Osteoblast (primary cell): ENCODE data around the gene KCNQ5. TPM values are rescaled to one million over a fixed set of nuclear protein-coding genes. Genes with fewer than 3 reads are reported as not detected.

ENCODE experiments used
- DNase-seq: peaks from one replicate; pipeline ENCODE4 v3.0.0; 2011; ENCODE audit warnings: low spot score, mixed read lengths; ENCODE audit not compliant: insufficient read length; ENCODE audit errors: missing footprints
- H2AFZ ChIP-seq: 2 replicates; pipeline ENCODE4 v1.6.0; 2011; ENCODE audit warnings: mild to moderate bottlenecking, low read length
- H3K27ac ChIP-seq: 2 replicates; pipeline ENCODE4 v1.5.1; 2011; ENCODE audit warnings: mild to moderate bottlenecking, low read depth, low read length, moderate library complexity
- H3K27me3 ChIP-seq: 2 replicates; pipeline ENCODE4 v1.6.0; 2012; ENCODE audit warnings: mild to moderate bottlenecking, control low read depth, inconsistent platforms, low read length, moderate library complexity; ENCODE audit not compliant: insufficient read depth
- H3K36me3 ChIP-seq: 2 replicates; pipeline ENCODE4 v1.5.1; 2011; ENCODE audit warnings: mild to moderate bottlenecking, low read length, control low read depth, moderate library complexity; ENCODE audit not compliant: insufficient read depth
- H3K4me1 ChIP-seq: 2 replicates; pipeline ENCODE4 v1.5.1; 2011; ENCODE audit warnings: mild to moderate bottlenecking, low read length, control low read depth, moderate library complexity; ENCODE audit not compliant: insufficient read depth
- H3K4me2 ChIP-seq: 2 replicates; pipeline ENCODE4 v1.6.0; 2011; ENCODE audit warnings: mild to moderate bottlenecking, low read length; ENCODE audit not compliant: insufficient read depth
- H3K4me3 ChIP-seq: fragments of 200-600 bp; sonication (generic); 3 replicates; pipeline ENCODE4 v1.5.1; 2012; ENCODE audit warnings: mild to moderate bottlenecking, low read length, inconsistent platforms; ENCODE audit not compliant: insufficient read depth
- H3K79me2 ChIP-seq: 2 replicates; pipeline ENCODE4 v1.6.0; 2012; ENCODE audit warnings: mild to moderate bottlenecking, low read length, control low read depth, inconsistent platforms; ENCODE audit not compliant: insufficient read depth
- H3K9me3 ChIP-seq: 2 replicates; pipeline ENCODE4 v1.5.1; 2011; ENCODE audit warnings: low read depth, low read length, control low read depth
- H4K20me1 ChIP-seq: 2 replicates; pipeline ENCODE4 v1.6.0; 2012; ENCODE audit warnings: mild to moderate bottlenecking, low read length, control low read depth; ENCODE audit not compliant: insufficient read depth
- CTCF ChIP-seq: IDR thresholded peaks from 2 replicates; pipeline ENCODE4 v1.5.1; 2011; ENCODE audit warnings: mild to moderate bottlenecking, low read depth, low read length, moderate library complexity; ENCODE audit errors: extremely low read depth
- total RNA-seq: library from RNA; depleted of rRNA; stranded (reverse); fragments of >200 nt; gene quantifications from 2 replicates; pipeline ENCODE4 v1.2.3, GENCODE V29; 2012

Gene KCNQ5
- total RNA-seq, 1 donor: 4.0 TPM

- no peak overlapping the region for H3K4me2 ChIP-seq
- H4K20me1 ChIP-seq: no peaks in the 10 kb centered on the region
- DNase-seq: no peak
- H3K4me3 ChIP-seq: no peak overlapping the region
- no peak overlapping the region for H2AFZ ChIP-seq
- no peaks in the 10 kb centered on the region for H3K79me2 ChIP-seq
- no peaks in the 10 kb centered on the region for H3K36me3 ChIP-seq
- TF ChIP-seq CTCF: no peak
- H3K27me3 ChIP-seq: no peaks in the 10 kb centered on the region
- no peak overlapping the region for H3K27ac ChIP-seq
- no peaks in the 10 kb centered on the region for H3K4me1 ChIP-seq
- no peaks in the 10 kb centered on the region for H3K9me3 ChIP-seq
These were observed 523.8 kb downstream of the KCNQ5 start for GRCh38 chr6:73145690-73146089.

- no peak overlapping the region for H3K4me2 ChIP-seq
- no peaks in the 10 kb centered on the region for H3K79me2 ChIP-seq
- H3K36me3 ChIP-seq: no peaks in the 10 kb centered on the region
- DNase-seq: no peak
- H3K9me3 ChIP-seq: no peaks in the 10 kb centered on the region
- H3K4me1 ChIP-seq: no peaks in the 10 kb centered on the region
- no peak overlapping the region for H3K4me3 ChIP-seq
- H3K27me3 ChIP-seq: no peaks in the 10 kb centered on the region
- no peak overlapping the region for H2AFZ ChIP-seq
- H4K20me1 ChIP-seq: no peaks in the 10 kb centered on the region
- no peak for TF ChIP-seq CTCF
- no peak overlapping the region for H3K27ac ChIP-seq
These were observed 529.9 kb downstream of the KCNQ5 start for GRCh38 chr6:73151732-73152131.

- Histone ChIP-seq H3K4me3 (no peak overlapping the region), H3K4me1 (no peaks in the 10 kb centered on the region), H3K27ac (no peak overlapping the region), H3K9me3 (no peaks in the 10 kb centered on the region), H3K4me2 (no peak overlapping the region), H3K79me2 (no peaks in the 10 kb centered on the region), H3K27me3 (no peaks in the 10 kb centered on the region), H4K20me1 (no peaks in the 10 kb centered on the region), H2AFZ (no peak overlapping the region), H3K36me3 (no peaks in the 10 kb centered on the region)
- TF ChIP-seq CTCF: no peak
- no peak for DNase-seq
These were observed 530.7 kb downstream of the KCNQ5 start for GRCh38 chr6:73152556-73152955.

GRCh38 chr6:73152966-73153757 lies 531.3 kb downstream of the KCNQ5 start:
- no peaks in the 10 kb centered on the region for H3K79me2 ChIP-seq
- no peak overlapping the region for H3K4me2 ChIP-seq
- DNase-seq: peak; percentile 85
- H2AFZ ChIP-seq: no peak overlapping the region
- no peaks in the 10 kb centered on the region for H3K36me3 ChIP-seq
- no peaks in the 10 kb centered on the region for H3K27me3 ChIP-seq
- no peaks in the 10 kb centered on the region for H3K9me3 ChIP-seq
- H3K27ac ChIP-seq: no peak overlapping the region
- H3K4me3 ChIP-seq: no peak overlapping the region
- TF ChIP-seq CTCF: no peak
- H3K4me1 ChIP-seq: no peaks in the 10 kb centered on the region
- no peaks in the 10 kb centered on the region for H4K20me1 ChIP-seq
